PC-3 (cell line): ENCODE results near the gene PCP4. TPM values are rescaled to one million over a fixed set of nuclear protein-coding genes. Genes with fewer than 3 reads are reported as not detected.

ENCODE experiments used
- ATAC-seq: fragments of 200-7000 bp; cut with Tn5 transposase; 2 replicates; pipeline ENCODE4 v1.9.1; 2020; ENCODE audit warnings: mild to moderate bottlenecking, moderate library complexity
- BruUV-seq: library from RNA; stranded (reverse); fragments of 400-500 nt; replicated peaks from 2 replicates; lab custom pipeline; 2021; lab: Mats Ljungman, UMichigan
- CTCF ChIA-PET: fragments of 300-600 bp; sonication (Branson Sonifier 250); formaldehyde crosslinking; loops from one replicate; lab custom pipeline; 2022; ENCODE audit warnings: antibody characterized with exemption; lab: Charles Lee
- POLR2A ChIA-PET: fragments of 300-600 bp; sonication (Branson Sonifier 250); formaldehyde crosslinking; loops from one replicate; lab custom pipeline; 2022; ENCODE audit warnings: antibody characterized with exemption; ENCODE audit not compliant: unreplicated experiment; lab: Charles Lee
- DNase-seq: peaks from one replicate; pipeline ENCODE4 v3.0.0-alpha.2; 2015
- H2AFZ ChIP-seq: fragments of 300-600 bp; sonication (generic); 2 replicates; pipeline ENCODE4 v1.6.0; 2016; ENCODE audit warnings: antibody characterized with exemption, low read length
- H3F3A ChIP-seq: fragments of 300-600 bp; sonication (generic); one replicate; pipeline ENCODE4 v1.6.0; 2017; ENCODE audit warnings: antibody characterized with exemption, low read length, control low read depth, mild to moderate bottlenecking; ENCODE audit not compliant: unreplicated experiment
- H3K27ac ChIP-seq: fragments of 300-600 bp; sonication (generic); 2 replicates; pipeline ENCODE4 v1.5.1; 2016; ENCODE audit warnings: mild to moderate bottlenecking, low read length
- H3K27me3 ChIP-seq: fragments of 300-600 bp; sonication (generic); 2 replicates; pipeline ENCODE4 v1.6.1; 2016; ENCODE audit warnings: low read length, mixed read lengths
- H3K36me3 ChIP-seq: fragments of 300-600 bp; sonication (generic); 2 replicates; pipeline ENCODE4 v1.6.1; 2016; ENCODE audit warnings: low read depth, mixed run types, low read length, mixed read lengths
- H3K4me1 ChIP-seq: fragments of 300-600 bp; sonication (generic); 2 replicates; pipeline ENCODE4 v1.5.1; 2016; ENCODE audit warnings: low read length; ENCODE audit not compliant: insufficient read depth
- H3K4me2 ChIP-seq: fragments of 300-600 bp; sonication (generic); 2 replicates; pipeline ENCODE4 v1.6.0; 2016; ENCODE audit warnings: low read length
- H3K4me3 ChIP-seq: fragments of 300-600 bp; sonication (generic); 2 replicates; pipeline ENCODE4 v1.5.1; 2016; ENCODE audit warnings: mild to moderate bottlenecking, low read length, mixed read lengths
- H3K79me2 ChIP-seq: fragments of 300-600 bp; sonication (generic); 2 replicates; pipeline ENCODE4 v1.6.1; 2017; ENCODE audit warnings: low read length, mixed read lengths
- H3K9ac ChIP-seq: fragments of 300-600 bp; sonication (generic); 2 replicates; pipeline ENCODE4 v1.6.0; 2016; ENCODE audit warnings: mild to moderate bottlenecking, low read length
- H3K9me2 ChIP-seq: fragments of 300-600 bp; sonication (generic); replicated peaks from 2 replicates; pipeline ENCODE4 v1.6.1; 2016; ENCODE audit warnings: mixed run types, low read length, mixed read lengths
- H3K9me3 ChIP-seq: fragments of 300-600 bp; sonication (generic); 2 replicates; pipeline ENCODE4 v1.6.1; 2016; ENCODE audit warnings: low read length, mixed read lengths
- H4K20me1 ChIP-seq: fragments of 300-600 bp; sonication (generic); 2 replicates; pipeline ENCODE4 v1.6.1; 2016; ENCODE audit warnings: low read length, mixed read lengths
- CTCF ChIP-seq: fragments of 300-600 bp; sonication (generic); conservative IDR thresholded peaks from 2 replicates; pipeline ENCODE4 v1.5.1; 2017; ENCODE audit warnings: antibody characterized with exemption, low read depth, mild to moderate bottlenecking, low read length
- EZH2 ChIP-seq: fragments of 300-600 bp; sonication (generic); IDR thresholded peaks from one replicate; pipeline ENCODE4 v1.6.1; 2017; ENCODE audit warnings: antibody characterized with exemption, mild to moderate bottlenecking, low read length; ENCODE audit not compliant: unreplicated experiment
- EZH2phosphoT487 ChIP-seq: fragments of 300-600 bp; sonication (generic); IDR thresholded peaks from 2 replicates; pipeline ENCODE4 v1.6.1; 2018; ENCODE audit warnings: mild to moderate bottlenecking, antibody characterized with exemption, low read length, borderline replicate concordance
- intact Hi-C: fragments of 100-400 bp; cut with micrococcal nuclease; formaldehyde crosslinking; loops from 2 replicates; pipeline ENCODE4 v1.9.0; 2023
- total RNA-seq: library from RNA; depleted of rRNA; stranded (reverse); fragments of >200 nt; gene quantifications from 2 replicates; pipeline ENCODE4 v1.2.3, GENCODE V29; 2014

PCP4 gene
- total RNA-seq, 1 experiment from 2014 or later: not detected

GRCh38 chr21:39840373-39841097, 26.7 kb upstream of the PCP4 start:
- Histone ChIP-seq H3K9me3 (no peaks in the 10 kb centered on the region), H3K79me2 (no peaks in the 10 kb centered on the region), H3K36me3 (no peaks in the 10 kb centered on the region), H3K4me3 (no peak overlapping the region), H3K27ac (no peak overlapping the region), H3K9ac (no peak overlapping the region), H3K4me1 (no peaks in the 10 kb centered on the region), H3K27me3 (no peaks in the 10 kb centered on the region), H3K4me2 (no peak overlapping the region), H2AFZ (no peak overlapping the region), H3F3A (no peaks in the 10 kb centered on the region), H3K9me2 (no peaks in the 10 kb centered on the region), H4K20me1 (no peaks in the 10 kb centered on the region)
- CTCF ChIA-PET: no interaction called here
- intact Hi-C loops: no loop called here
- TF ChIP-seq CTCF: no peak
- DNase-seq (no peak), ATAC-seq (no peak)
- POLR2A ChIA-PET: no interaction called here
- BruUV-seq: no TSS peak

GRCh38 chr21:39842741-39843459, 24.3 kb upstream of the PCP4 start:
- Histone ChIP-seq H3K27me3 (peaks cover 5% of the 10 kb centered on the region; the same call in 1 of the 2 replicates), H2AFZ (no peak overlapping the region), H3F3A (no peaks in the 10 kb centered on the region), H3K36me3 (no peaks in the 10 kb centered on the region), H3K4me2 (no peak overlapping the region), H3K9me2 (no peaks in the 10 kb centered on the region), H3K4me3 (no peak overlapping the region), H3K79me2 (no peaks in the 10 kb centered on the region), H4K20me1 (no peaks in the 10 kb centered on the region), H3K4me1 (no peaks in the 10 kb centered on the region), H3K27ac (no peak overlapping the region), H3K9ac (no peak overlapping the region), H3K9me3 (no peaks in the 10 kb centered on the region)
- no TSS peak for BruUV-seq
- DNase-seq: no peak
- TF ChIP-seq EZH2 (no peak), CTCF (no peak), EZH2phosphoT487 (no peak)
- POLR2A ChIA-PET: no interaction called here
- intact Hi-C loops: no loop called here
- CTCF ChIA-PET: no interaction called here
- ATAC-seq: no peak

- TF ChIP-seq EZH2 (no peak), EZH2phosphoT487 (no peak), CTCF (no peak)
- Histone ChIP-seq H3K27me3 (peaks cover 5% of the 10 kb centered on the region; the same call in 1 of the 2 replicates), H3K36me3 (no peaks in the 10 kb centered on the region), H3K4me1 (no peaks in the 10 kb centered on the region), H3K27ac (no peak overlapping the region), H3F3A (no peaks in the 10 kb centered on the region), H3K4me3 (no peak overlapping the region), H4K20me1 (no peaks in the 10 kb centered on the region), H3K79me2 (no peaks in the 10 kb centered on the region), H2AFZ (no peak overlapping the region), H3K9ac (no peak overlapping the region), H3K9me3 (no peaks in the 10 kb centered on the region), H3K4me2 (no peak overlapping the region), H3K9me2 (no peaks in the 10 kb centered on the region)
- ChIA-PET POLR2A (no interaction called here), CTCF (no interaction called here)
- intact Hi-C loops: no loop called here
- ATAC-seq: no peak
- BruUV-seq: no TSS peak
- DNase-seq: no peak
Observed at GRCh38 chr21:39843483-39843882, 23.8 kb upstream of the PCP4 start.
